ENCODE data around the gene SCP2. TPM values are rescaled to one million over a fixed set of nuclear protein-coding genes. Genes with fewer than 3 reads are reported as not detected.

Gene SCP2
- total RNA-seq, 4 donors from 2014 or later = 92.4 to 125 (median 120) TPM

DNA sequence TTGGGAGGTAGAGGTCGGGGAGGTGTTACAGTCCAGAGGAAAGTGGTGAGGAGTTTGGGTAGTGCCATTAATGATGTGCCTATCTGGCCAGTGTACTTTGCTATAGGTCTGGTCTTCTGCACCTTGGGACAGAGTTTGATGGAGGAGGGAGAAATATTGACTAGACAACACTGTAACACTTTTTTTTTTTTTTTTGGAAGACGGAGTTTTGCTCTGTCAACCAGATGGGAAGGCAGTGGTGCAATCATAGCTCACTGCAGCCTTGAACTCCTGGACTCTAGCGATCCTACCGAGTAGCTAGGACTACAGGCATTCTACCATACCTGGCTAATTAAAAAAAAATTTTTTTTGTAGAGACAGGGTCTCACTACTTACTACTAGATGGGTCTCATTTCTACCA, 1.9 kb downstream of the SCP2 start:
- Histone ChIP-seq H3K9me3 (no peaks in the 10 kb centered on the region), H3K36me3 (no peaks in the 10 kb centered on the region), H3K4me1 (peaks cover 0 to 29% (median 0%) of the 10 kb centered on the region in 3 donors), H3K27ac (no peak overlapping the region), H3K4me3 (no peak overlapping the region), H3K27me3 (no peaks in the 10 kb centered on the region)
- TF ChIP-seq POLR2AphosphoS5 (IDR thresholded peaks at IDR 0.05) (no peak), EP300 (IDR thresholded peaks at IDR 0.05) (no peak), POLR2A (IDR thresholded peaks at IDR 0.05) (no peak)
- TF ChIP-seq, protein P1, sequence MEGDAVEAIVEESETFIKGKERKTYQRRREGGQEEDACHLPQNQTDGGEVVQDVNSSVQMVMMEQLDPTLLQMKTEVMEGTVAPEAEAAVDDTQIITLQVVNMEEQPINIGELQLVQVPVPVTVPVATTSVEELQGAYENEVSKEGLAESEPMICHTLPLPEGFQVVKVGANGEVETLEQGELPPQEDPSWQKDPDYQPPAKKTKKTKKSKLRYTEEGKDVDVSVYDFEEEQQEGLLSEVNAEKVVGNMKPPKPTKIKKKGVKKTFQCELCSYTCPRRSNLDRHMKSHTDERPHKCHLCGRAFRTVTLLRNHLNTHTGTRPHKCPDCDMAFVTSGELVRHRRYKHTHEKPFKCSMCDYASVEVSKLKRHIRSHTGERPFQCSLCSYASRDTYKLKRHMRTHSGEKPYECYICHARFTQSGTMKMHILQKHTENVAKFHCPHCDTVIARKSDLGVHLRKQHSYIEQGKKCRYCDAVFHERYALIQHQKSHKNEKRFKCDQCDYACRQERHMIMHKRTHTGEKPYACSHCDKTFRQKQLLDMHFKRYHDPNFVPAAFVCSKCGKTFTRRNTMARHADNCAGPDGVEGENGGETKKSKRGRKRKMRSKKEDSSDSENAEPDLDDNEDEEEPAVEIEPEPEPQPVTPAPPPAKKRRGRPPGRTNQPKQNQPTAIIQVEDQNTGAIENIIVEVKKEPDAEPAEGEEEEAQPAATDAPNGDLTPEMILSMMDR (IDR thresholded peaks at IDR 0.05) = no peak
- no peak for ATAC-seq
- 93 to 100% methylated on average over 1 to 4 of the region's 4 CpGs for WGBS, 2 donors (ENCODE audit: low coverage in 1 of 2)

DNA sequence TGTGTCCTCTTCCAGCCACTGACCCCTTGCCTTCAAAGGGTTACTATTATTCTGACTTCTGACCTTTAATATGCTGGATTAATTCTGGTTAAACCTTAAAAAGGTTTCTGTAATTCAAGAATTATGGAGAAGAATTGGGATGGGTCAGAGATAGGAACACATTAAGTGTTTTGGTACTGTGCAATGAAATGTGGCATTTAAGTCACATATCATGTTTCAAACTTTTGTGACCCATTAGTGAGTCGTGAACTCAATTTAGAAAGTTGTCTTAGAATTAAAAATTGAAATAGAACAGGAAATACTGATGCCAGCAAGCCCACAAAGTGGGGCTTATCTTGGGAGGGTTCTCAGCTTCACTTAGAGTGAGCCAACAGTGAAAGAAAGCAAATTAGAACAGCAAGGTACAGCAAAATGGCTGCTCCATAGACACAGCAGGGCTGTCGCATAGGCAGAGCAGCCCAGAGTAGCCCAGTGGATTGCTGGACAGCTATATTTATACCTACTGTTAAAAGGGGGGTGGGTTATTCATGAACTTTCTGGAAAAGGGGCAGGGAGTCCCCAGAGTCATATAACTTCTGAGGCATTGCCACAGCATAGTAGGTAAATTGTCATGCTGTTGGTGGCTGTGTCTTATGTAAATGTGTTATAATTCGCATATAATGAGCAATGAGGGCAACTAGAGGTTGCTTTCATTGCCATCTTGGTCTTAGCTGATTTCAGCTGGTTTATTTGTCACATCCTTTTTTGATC, 10.5 kb downstream of the SCP2 start:
- H3K9me3 ChIP-seq = no peaks in the 10 kb centered on the region
- no peaks in the 10 kb centered on the region for H3K4me1 ChIP-seq
- TF ChIP-seq POLR2AphosphoS5 (IDR thresholded peaks at IDR 0.05) (no peak), EP300 (IDR thresholded peaks at IDR 0.05) (no peak)
- WGBS, 2 donors (ENCODE audit: low coverage in 1 of 2) = 79 to 89% methylated on average over 2 to 3 of the region's 3 CpGs
- H3K4me3 ChIP-seq = no peak overlapping the region
- no peaks in the 10 kb centered on the region for H3K27me3 ChIP-seq
- peaks cover 0 to 9% of the 10 kb centered on the region in 2 donors for H3K36me3 ChIP-seq
- H3K27ac ChIP-seq = no peak overlapping the region
- ATAC-seq = no peak

DNA sequence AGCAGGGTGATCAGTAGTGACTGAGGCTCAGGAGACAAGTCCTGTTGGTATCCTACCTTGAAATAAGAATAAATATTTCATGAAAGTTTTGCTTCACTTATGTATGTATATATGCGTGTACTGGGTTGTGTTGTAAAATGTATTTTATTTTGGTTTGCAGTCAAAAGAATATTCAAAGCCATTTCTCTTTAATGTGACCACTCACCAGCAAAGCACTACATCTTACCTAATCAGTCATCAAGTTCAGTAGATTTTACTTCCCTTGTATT, 11.0 kb downstream of the SCP2 start:
- Histone ChIP-seq H3K27me3 (no peaks in the 10 kb centered on the region), H3K4me1 (no peaks in the 10 kb centered on the region), H3K27ac (no peak overlapping the region), H3K9me3 (no peaks in the 10 kb centered on the region), H3K4me3 (no peak overlapping the region), H3K36me3 (peaks cover 0 to 14% of the 10 kb centered on the region in 2 donors)
- WGBS, 2 donors (ENCODE audit: low coverage in 1 of 2) = 100% methylated on average over 1 of the region's 1 CpG
- no peak for ATAC-seq
- TF ChIP-seq POLR2A (IDR thresholded peaks at IDR 0.05) (no peak), POLR2AphosphoS5 (IDR thresholded peaks at IDR 0.05) (no peak), EP300 (IDR thresholded peaks at IDR 0.05) (no peak)
- TF ChIP-seq, protein P1 (IDR thresholded peaks at IDR 0.05) = no peak

DNA sequence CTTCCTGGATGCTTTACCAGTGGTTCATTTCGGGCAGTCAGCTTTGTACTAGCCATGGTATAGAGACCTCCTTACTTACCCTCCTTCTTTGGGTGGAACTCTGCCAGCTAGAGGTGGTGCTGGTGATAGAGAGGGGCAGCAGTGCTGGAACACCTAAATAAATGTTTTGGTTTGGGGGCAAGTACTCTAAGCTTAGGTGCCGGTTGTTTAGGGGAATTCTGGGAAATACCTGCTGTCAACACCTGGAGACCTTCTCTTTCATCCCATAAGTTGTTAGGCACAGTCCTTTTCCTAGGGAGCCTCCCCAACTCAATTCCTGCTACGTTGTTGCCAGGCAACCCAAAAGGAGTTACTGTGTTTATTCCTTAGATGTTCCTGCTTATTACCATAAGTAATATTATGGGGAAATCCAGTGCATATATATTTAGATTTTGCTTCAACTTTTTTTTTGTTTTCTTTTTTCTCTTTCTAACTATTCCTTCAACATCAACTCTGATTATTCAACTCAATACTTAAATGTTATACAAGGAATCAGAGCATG, 16.9 kb downstream of the SCP2 start:
- 40 to 47% methylated on average over 2 of the region's 3 CpGs for WGBS, 2 donors (ENCODE audit: low coverage in 1 of 2)
- no peak for TF ChIP-seq EP300 (IDR thresholded peaks at IDR 0.05)
- TF ChIP-seq, protein P1 (IDR thresholded peaks at IDR 0.05) = no peak
- H3K9me3 ChIP-seq = no peaks in the 10 kb centered on the region
- H3K27me3 ChIP-seq = no peaks in the 10 kb centered on the region
- peaks cover 0 to 5% (median 0%) of the 10 kb centered on the region in 3 donors for H3K4me1 ChIP-seq
- no peak overlapping the region for H3K4me3 ChIP-seq
- H3K36me3 ChIP-seq = peaks cover 0 to 26% of the 10 kb centered on the region in 2 donors
- no peak overlapping the region for H3K27ac ChIP-seq
- no peak for ATAC-seq

DNA sequence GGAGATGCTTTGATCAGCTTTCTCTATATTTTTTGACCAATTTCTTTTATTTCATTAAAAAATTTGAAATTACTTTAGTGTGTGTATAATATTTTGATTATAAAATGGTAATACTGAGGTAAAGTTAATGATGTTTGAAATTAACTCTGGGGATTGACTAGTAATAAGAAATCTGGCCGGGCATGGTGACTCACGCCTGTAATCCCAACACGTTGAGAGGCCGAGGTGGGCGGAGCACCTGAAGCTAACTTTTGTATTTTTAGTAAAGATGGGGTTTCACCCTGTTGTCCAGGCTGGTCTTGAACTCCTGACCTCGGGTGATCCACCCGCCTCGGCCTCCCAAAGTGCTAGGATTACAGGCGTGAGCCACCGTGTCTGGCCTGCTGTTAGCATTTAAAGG, 17.5 kb downstream of the SCP2 start:
- no peak for TF ChIP-seq POLR2A (IDR thresholded peaks at IDR 0.05)
- TF ChIP-seq EP300 (IDR thresholded peaks at IDR 0.05) = no peak
- no peak for TF ChIP-seq POLR2AphosphoS5 (IDR thresholded peaks at IDR 0.05)
- TF ChIP-seq, protein P1 (IDR thresholded peaks at IDR 0.05) = no peak
- WGBS, 2 donors (ENCODE audit: low coverage in 1 of 2) = 64% methylated on average over 10 of the region's 10 CpGs; no CpG with 5 or more reads in 1 of the 2 donors
- no peak overlapping the region for H3K27ac ChIP-seq

More for the DNA sequence above, 17.5 kb downstream of the SCP2 start:
- Histone ChIP-seq H3K36me3 (peaks cover 0 to 32% of the 10 kb centered on the region in 2 donors), H3K4me1 (peaks cover 0 to 5% (median 0%) of the 10 kb centered on the region in 3 donors), H3K4me3 (no peak overlapping the region), H3K9me3 (no peaks in the 10 kb centered on the region), H3K27me3 (no peaks in the 10 kb centered on the region)
- no peak for ATAC-seq
